ENCODE measurements around the gene TSHR. TPM values are rescaled to one million over a fixed set of nuclear protein-coding genes. Genes with fewer than 3 reads are reported as not detected.

The TSHR gene
- total RNA-seq, 1 experiment from 2014 or later, result not detected

DNA sequence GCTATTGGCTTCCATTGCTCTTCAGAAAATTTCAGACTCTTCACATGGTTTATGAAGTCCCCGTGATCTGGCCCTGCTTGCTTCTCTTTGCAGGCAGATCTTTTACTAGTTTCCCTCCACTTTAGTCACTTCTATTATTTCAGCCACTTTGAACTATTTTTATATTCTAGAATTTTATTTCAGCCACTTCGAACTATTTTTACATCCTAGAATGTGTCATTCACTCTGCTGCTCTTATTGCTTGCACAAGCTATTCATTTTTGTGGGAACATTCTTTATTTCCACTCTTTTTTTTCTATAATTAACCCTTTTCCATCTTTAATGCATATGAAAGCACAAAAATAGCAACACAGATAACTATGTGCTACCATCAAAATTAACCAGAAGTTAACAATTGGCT lies 24.5 kb downstream of the TSHR start:
- Mint-ChIP-seq H3K4me1 (no peaks in the 10 kb centered on the region), H3K27me3 (ENCODE audit: low read depth) (peaks cover 6% of the 10 kb centered on the region), H3K9me3 (no peaks in the 10 kb centered on the region), H3K36me3 (ENCODE audit: insufficient read depth in 1 of 3, low read depth in 3 of 3) (no peaks in the 10 kb centered on the region), H3K27ac (no peak overlapping the region), H3K4me3 (no peak overlapping the region)
- Histone ChIP-seq H4K8ac (replicated peaks; ENCODE audit: insufficient read length, low read depth, low read length) (no peak overlapping the region), H3K79me2 (ENCODE audit: insufficient read depth, low read length) (no peaks in the 10 kb centered on the region), H3K14ac (ENCODE audit: insufficient read depth, low read length) (no peak overlapping the region), H3K27ac (ENCODE audit: insufficient read length, low read depth, low read length) (no peak overlapping the region), H3K9ac (ENCODE audit: extremely low read depth, insufficient read length, low read length) (no peak overlapping the region), H2BK120ac (ENCODE audit: low read depth, low read length, poor library complexity, severe bottlenecking) (no peak overlapping the region), H3K4me2 (ENCODE audit: insufficient read depth, insufficient read length, low read length) (no peak overlapping the region), H4K5ac (ENCODE audit: insufficient read length, low read depth, low read length) (no peak overlapping the region), H3K4me1 (ENCODE audit: insufficient read depth, low read length) (no peaks in the 10 kb centered on the region), H2AFZ (ENCODE audit: low read length) (no peak overlapping the region), H2BK20ac (ENCODE audit: low read depth, low read length, poor library complexity, severe bottlenecking) (no peak overlapping the region), H2AK5ac (ENCODE audit: insufficient read length, low read length) (no peak overlapping the region), H3K23me2 (ENCODE audit: insufficient read length, low read depth, low read length, poor library complexity, severe bottlenecking) (no peaks in the 10 kb centered on the region), H2BK12ac (ENCODE audit: insufficient read length, low read depth, low read length) (no peak overlapping the region), H3K18ac (ENCODE audit: insufficient read length, low read depth, low read length) (no peak overlapping the region), H3K27me3 (ENCODE audit: insufficient read depth, low read length) (no peaks in the 10 kb centered on the region), H4K91ac (ENCODE audit: insufficient read length, low read depth, low read length) (no peak overlapping the region), H3K56ac (ENCODE audit: insufficient read length, low read depth, low read length) (no peak overlapping the region), H3K79me1 (ENCODE audit: insufficient read depth, low read depth, low read length, poor library complexity, severe bottlenecking) (no peaks in the 10 kb centered on the region), H4K20me1 (ENCODE audit: control insufficient read depth, insufficient read depth, insufficient read length) (no peaks in the 10 kb centered on the region), H3K23ac (ENCODE audit: insufficient read length, low read depth, low read length) (no peak overlapping the region), H3K9me3 (ENCODE audit: control insufficient read depth, low read depth, low read length) (no peaks in the 10 kb centered on the region), H3K4ac (ENCODE audit: low read depth, low read length) (no peak overlapping the region), H2BK5ac (ENCODE audit: insufficient read length, low read length) (no peak overlapping the region), H3T11ph (ENCODE audit: low read length) (no peak overlapping the region), H2BK15ac (ENCODE audit: low read depth, low read length) (no peak overlapping the region)
- WGBS (ENCODE audit: extremely low coverage, insufficient read length, low lambda C conversion rate), result no CpG with 5 or more reads among the region's 2 CpGs
- TF ChIP-seq, protein P1, sequence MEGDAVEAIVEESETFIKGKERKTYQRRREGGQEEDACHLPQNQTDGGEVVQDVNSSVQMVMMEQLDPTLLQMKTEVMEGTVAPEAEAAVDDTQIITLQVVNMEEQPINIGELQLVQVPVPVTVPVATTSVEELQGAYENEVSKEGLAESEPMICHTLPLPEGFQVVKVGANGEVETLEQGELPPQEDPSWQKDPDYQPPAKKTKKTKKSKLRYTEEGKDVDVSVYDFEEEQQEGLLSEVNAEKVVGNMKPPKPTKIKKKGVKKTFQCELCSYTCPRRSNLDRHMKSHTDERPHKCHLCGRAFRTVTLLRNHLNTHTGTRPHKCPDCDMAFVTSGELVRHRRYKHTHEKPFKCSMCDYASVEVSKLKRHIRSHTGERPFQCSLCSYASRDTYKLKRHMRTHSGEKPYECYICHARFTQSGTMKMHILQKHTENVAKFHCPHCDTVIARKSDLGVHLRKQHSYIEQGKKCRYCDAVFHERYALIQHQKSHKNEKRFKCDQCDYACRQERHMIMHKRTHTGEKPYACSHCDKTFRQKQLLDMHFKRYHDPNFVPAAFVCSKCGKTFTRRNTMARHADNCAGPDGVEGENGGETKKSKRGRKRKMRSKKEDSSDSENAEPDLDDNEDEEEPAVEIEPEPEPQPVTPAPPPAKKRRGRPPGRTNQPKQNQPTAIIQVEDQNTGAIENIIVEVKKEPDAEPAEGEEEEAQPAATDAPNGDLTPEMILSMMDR (conservative IDR thresholded peaks at IDR 0.05), result no peak
- no peak for DNase-seq

Data from H9 (cell line).